ENCODE measurements around the gene RICTOR. TPM values are rescaled to one million over a fixed set of nuclear protein-coding genes. Genes with fewer than 3 reads are reported as not detected.

Gene RICTOR
- total RNA-seq, 1 experiment from 2014 or later, result 21.7 TPM

- H3K4me3 ChIP-seq (replicated peaks in 1 of 2; ENCODE audit: low read depth in 1 of 2, low read length in 2 of 2), result no peak overlapping the region
- intact Hi-C loops (cut with micrococcal nuclease), result no loop called here
- no peak overlapping the region for H2AFZ ChIP-seq (ENCODE audit: low read depth, low read length, poor library complexity, severe bottlenecking)
- no peak for TF ChIP-seq TCF7L2 (IDR thresholded peaks at IDR 0.05; ENCODE audit: borderline replicate concordance, extremely low read depth, insufficient read depth, insufficient read length)
- TF ChIP-seq SP1 (IDR thresholded peaks at IDR 0.05; ENCODE audit: low read depth), result no peak
- no peak for TF ChIP-seq EZH2 (IDR thresholded peaks at IDR 0.05)
- no peak for TF ChIP-seq FOSL1 (IDR thresholded peaks at IDR 0.05; ENCODE audit: low read depth)
- no peak for TF ChIP-seq SIN3A (IDR thresholded peaks at IDR 0.05; ENCODE audit: low read depth)
- TF ChIP-seq JUND (IDR thresholded peaks at IDR 0.05), result no peak
- no peak for TF ChIP-seq CBX3 (IDR thresholded peaks at IDR 0.05; ENCODE audit: low read depth)
- TF ChIP-seq, protein P1, sequence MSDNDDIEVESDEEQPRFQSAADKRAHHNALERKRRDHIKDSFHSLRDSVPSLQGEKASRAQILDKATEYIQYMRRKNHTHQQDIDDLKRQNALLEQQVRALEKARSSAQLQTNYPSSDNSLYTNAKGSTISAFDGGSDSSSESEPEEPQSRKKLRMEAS (IDR thresholded peaks at IDR 0.05), result no peak
- no peak for TF ChIP-seq YY1 (IDR thresholded peaks at IDR 0.05; ENCODE audit: extremely low read depth, insufficient replicate concordance, low read depth, low read length)
- TF ChIP-seq POLR2A (IDR thresholded peaks at IDR 0.05; ENCODE audit: borderline replicate concordance, extremely low read depth, insufficient read depth, insufficient read length), result no peak
- no peak for TF ChIP-seq ELF1 (IDR thresholded peaks at IDR 0.05; ENCODE audit: borderline replicate concordance, low read depth)
- no peak for TF ChIP-seq POLR2AphosphoS5 (IDR thresholded peaks at IDR 0.05; ENCODE audit: low read depth, low read length)
- H3K4me1 ChIP-seq (ENCODE audit: control insufficient read depth in 1 of 2, insufficient read depth in 2 of 2, low read length in 2 of 2), result peaks cover 0 to 14% of the 10 kb centered on the region in 2 experiments; a peak in 2 of 4 replicates
- no peak overlapping the region for H3K27ac ChIP-seq (ENCODE audit: low read depth, low read length)
- no peak for DNase-seq (ENCODE audit: low read depth, low spot score)
- no peaks in the 10 kb centered on the region for H3K9me2 ChIP-seq (ENCODE audit: insufficient read depth)
- ChIA-PET POLR2A (no interaction called here), CTCF (no interaction called here), RAD21 (ENCODE audit: low non-redundant PET in 1 of 2, low total read pairs in 2 of 2, uncharacterized antibody in 2 of 2, unreplicated experiment in 2 of 2) (no interaction called here)
- no peak overlapping the region for H3K9ac ChIP-seq (ENCODE audit: low read length)
- H3K9me3 ChIP-seq (ENCODE audit: control insufficient read depth in 1 of 2, insufficient read depth in 1 of 2, low read depth in 1 of 2, low read length in 2 of 2), result no peaks in the 10 kb centered on the region
- H3K36me3 ChIP-seq (ENCODE audit: control insufficient read depth in 1 of 2, insufficient read depth in 2 of 2, low read length in 2 of 2), result no peaks in the 10 kb centered on the region
- BruUV-seq (replicated peaks), result no TSS peak
- H3K79me2 ChIP-seq (ENCODE audit: insufficient read depth, low read length), result peaks cover 20% of the 10 kb centered on the region
- H3K4me2 ChIP-seq (ENCODE audit: low read length), result no peak overlapping the region
- no peaks in the 10 kb centered on the region for H3K27me3 ChIP-seq (ENCODE audit: insufficient read depth, low read length)
- no peaks in the 10 kb centered on the region for H4K20me1 ChIP-seq (ENCODE audit: insufficient read depth)
- no peak for ATAC-seq
These were observed 54.9 kb downstream of the RICTOR start for GRCh38 chr5:39019254-39019653.

DNA sequence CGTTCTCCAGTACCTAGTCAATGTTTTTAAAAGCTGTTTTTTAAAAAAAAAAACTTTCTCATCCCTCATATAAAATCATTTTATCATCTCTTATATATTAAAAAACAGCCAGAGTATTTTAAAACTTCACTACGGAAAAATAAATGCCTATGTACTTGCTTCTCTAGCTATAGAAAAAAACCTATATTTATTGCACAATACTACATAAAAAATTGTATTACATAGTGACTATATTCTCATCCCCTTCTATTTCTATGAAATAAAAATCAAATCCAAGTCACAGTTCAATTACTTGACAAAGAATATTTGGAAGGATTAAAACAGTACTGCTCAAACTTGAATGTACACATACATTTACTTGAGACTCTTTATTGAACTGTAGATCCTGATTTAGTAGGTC, 56.7 kb downstream of the RICTOR start:
- Histone ChIP-seq H3K4me1 (ENCODE audit: control insufficient read depth in 1 of 2, insufficient read depth in 2 of 2, low read length in 2 of 2) (peaks cover 0 to 14% of the 10 kb centered on the region in 2 experiments; a peak in 2 of 4 replicates), H4K20me1 (ENCODE audit: insufficient read depth) (no peaks in the 10 kb centered on the region), H2AFZ (ENCODE audit: low read depth, low read length, poor library complexity, severe bottlenecking) (no peak overlapping the region), H3K9ac (ENCODE audit: low read length) (no peak overlapping the region), H3K9me3 (ENCODE audit: control insufficient read depth in 1 of 2, insufficient read depth in 1 of 2, low read depth in 1 of 2, low read length in 2 of 2) (peaks cover 4% of the 10 kb centered on the region in 2 experiments; a peak in 2 of 4 replicates), H3K27ac (ENCODE audit: low read depth, low read length) (no peak overlapping the region), H3K4me2 (ENCODE audit: low read length) (no peak overlapping the region), H3K36me3 (ENCODE audit: control insufficient read depth in 1 of 2, insufficient read depth in 2 of 2, low read length in 2 of 2) (peaks cover 0 to 15% of the 10 kb centered on the region in 2 experiments; a peak in 1 of 4 replicates), H3K9me2 (ENCODE audit: insufficient read depth) (no peaks in the 10 kb centered on the region), H3K27me3 (ENCODE audit: insufficient read depth, low read length) (no peaks in the 10 kb centered on the region), H3K4me3 (replicated peaks in 1 of 2; ENCODE audit: low read depth in 1 of 2, low read length in 2 of 2) (no peak overlapping the region), H3K79me2 (ENCODE audit: insufficient read depth, low read length) (peaks cover 6% of the 10 kb centered on the region)
- POLR2A ChIA-PET, result no interaction called here
- DNase-seq (ENCODE audit: low read depth, low spot score), result no peak
- BruUV-seq (replicated peaks), result no TSS peak
- no peak for ATAC-seq
- intact Hi-C loops (cut with micrococcal nuclease), result no loop called here
- RAD21 ChIA-PET (ENCODE audit: low non-redundant PET in 1 of 2, low total read pairs in 2 of 2, uncharacterized antibody in 2 of 2, unreplicated experiment in 2 of 2), result no interaction called here
- CTCF ChIA-PET, result no interaction called here
- no peak for TF ChIP-seq EZH2phosphoT487 (IDR thresholded peaks at IDR 0.05; ENCODE audit: borderline replicate concordance)
- no peak for TF ChIP-seq POLR2A (IDR thresholded peaks at IDR 0.05; ENCODE audit: borderline replicate concordance, extremely low read depth, insufficient read depth, insufficient read length)
- TF ChIP-seq EZH2 (IDR thresholded peaks at IDR 0.05), result no peak
- TF ChIP-seq CTCF (IDR thresholded peaks at IDR 0.05 in 2 of 3, conservative IDR thresholded peaks at IDR 0.05 in 1 of 3; ENCODE audit: borderline replicate concordance in 1 of 3, insufficient read depth in 1 of 3, low read depth in 2 of 3, low read length in 2 of 3), result no peak
- TF ChIP-seq EGR1 (IDR thresholded peaks at IDR 0.05; ENCODE audit: low read depth), result no peak
- no peak for TF ChIP-seq YY1 (IDR thresholded peaks at IDR 0.05; ENCODE audit: extremely low read depth, insufficient replicate concordance, low read depth, low read length)
- no peak for TF ChIP-seq CEBPB (IDR thresholded peaks at IDR 0.05; ENCODE audit: low read depth)
- TF ChIP-seq CBX3 (IDR thresholded peaks at IDR 0.05; ENCODE audit: low read depth), result no peak
- TF ChIP-seq, protein P1 (IDR thresholded peaks at IDR 0.05), result no peak
- TF ChIP-seq, protein P2, sequence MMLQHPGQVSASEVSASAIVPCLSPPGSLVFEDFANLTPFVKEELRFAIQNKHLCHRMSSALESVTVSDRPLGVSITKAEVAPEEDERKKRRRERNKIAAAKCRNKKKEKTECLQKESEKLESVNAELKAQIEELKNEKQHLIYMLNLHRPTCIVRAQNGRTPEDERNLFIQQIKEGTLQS (IDR thresholded peaks at IDR 0.05), result no peak
- no peak for TF ChIP-seq FOSL1 (IDR thresholded peaks at IDR 0.05; ENCODE audit: low read depth)
